ENCODE measurements around the gene COMTD1.

The COMTD1 gene

GRCh38 chr10:75246506-75246905 lies 10.7 kb upstream of the COMTD1 start:
- no peak for TF ChIP-seq CTCF (IDR thresholded peaks at IDR 0.05; ENCODE audit: low read depth, low read length)
- no peak for DNase-seq (ENCODE audit: low read depth, low spot score)
- no peak overlapping the region for H3K4me3 ChIP-seq (ENCODE audit: low read depth, low read length)
- in situ Hi-C loops (cut with HindIII; ENCODE audit: low sequenced_read_pairs): no loop called here

- in situ Hi-C loops (cut with HindIII; ENCODE audit: low sequenced_read_pairs): no loop called here
- DNase-seq (ENCODE audit: low read depth, low spot score): no peak
Measured at GRCh38 chr10:75245354-75246250, 9.8 kb upstream of the COMTD1 start.

GRCh38 chr10:75244487-75245353 lies 9.0 kb upstream of the COMTD1 start:
- in situ Hi-C loops (cut with HindIII; ENCODE audit: low sequenced_read_pairs): no loop called here
- H3K4me3 ChIP-seq (ENCODE audit: low read depth, low read length): no peak overlapping the region
- TF ChIP-seq CTCF (IDR thresholded peaks at IDR 0.05; ENCODE audit: low read depth, low read length): no peak
- DNase-seq (ENCODE audit: low read depth, low spot score): no peak

More at GRCh38 chr10:75245354-75246250, 9.8 kb upstream of the COMTD1 start:
- no peak for TF ChIP-seq CTCF (IDR thresholded peaks at IDR 0.05; ENCODE audit: low read depth, low read length)
- no peak overlapping the region for H3K4me3 ChIP-seq (ENCODE audit: low read depth, low read length)

- TF ChIP-seq CTCF (IDR thresholded peaks at IDR 0.05; ENCODE audit: low read depth, low read length): no peak
- in situ Hi-C loops (cut with HindIII; ENCODE audit: low sequenced_read_pairs): no loop called here
- DNase-seq (ENCODE audit: low read depth, low spot score): no peak
- no peak overlapping the region for H3K4me3 ChIP-seq (ENCODE audit: low read depth, low read length)
Measured at GRCh38 chr10:75243426-75243825, 7.7 kb upstream of the COMTD1 start.

- in situ Hi-C loops (cut with HindIII; ENCODE audit: low sequenced_read_pairs): no loop called here
- no peak for DNase-seq (ENCODE audit: low read depth, low spot score)
- no peak overlapping the region for H3K4me3 ChIP-seq (ENCODE audit: low read depth, low read length)
- no peak for TF ChIP-seq CTCF (IDR thresholded peaks at IDR 0.05; ENCODE audit: low read depth, low read length)
Measured at GRCh38 chr10:75240329-75241076, 4.7 kb upstream of the COMTD1 start.

All from astrocyte of the spinal cord (primary cell).